KMS-11 (cell line): ENCODE measurements around the gene PMFBP1.

Source experiments
- H2AFZ ChIP-seq: fragments of 200-600 bp; sonication (generic); 2 replicates; pipeline ENCODE4 v1.6.1; 2016; ENCODE audit warnings: antibody characterized with exemption, mixed run types, low read depth
- H3K27ac ChIP-seq: fragments of 200-600 bp; sonication (generic); 2 replicates; pipeline ENCODE4 v1.6.1; 2016; ENCODE audit warnings: mild to moderate bottlenecking, mixed run types
- H3K27me3 ChIP-seq: fragments of 200-600 bp; sonication (generic); 2 replicates; pipeline ENCODE4 v1.6.1; 2017; ENCODE audit warnings: mild to moderate bottlenecking, low read depth, mixed run types, moderate library complexity; ENCODE audit not compliant: insufficient read depth
- H3K36me3 ChIP-seq: fragments of 200-600 bp; sonication (generic); 2 replicates; pipeline ENCODE4 v1.6.1; 2017; ENCODE audit warnings: mild to moderate bottlenecking, mixed run types; ENCODE audit not compliant: insufficient read depth
- H3K4me1 ChIP-seq: fragments of 200-600 bp; sonication (generic); 2 replicates; pipeline ENCODE4 v1.6.1; 2016; ENCODE audit warnings: mild to moderate bottlenecking, low read depth, mixed run types; ENCODE audit not compliant: poor library complexity, severe bottlenecking
- H3K4me2 ChIP-seq: fragments of 200-600 bp; sonication (generic); 2 replicates; pipeline ENCODE4 v1.7.0; 2016; ENCODE audit warnings: mild to moderate bottlenecking, mixed run types
- H3K4me3 ChIP-seq: fragments of 200-600 bp; sonication (generic); IDR thresholded peaks from 2 replicates; pipeline ENCODE4 v1.6.1; 2017; ENCODE audit warnings: low read depth, low read length, mixed read lengths; ENCODE audit not compliant: insufficient read depth
- H3K79me2 ChIP-seq: fragments of 200-600 bp; sonication (generic); 2 replicates; pipeline ENCODE4 v1.6.1; 2016; ENCODE audit warnings: low read depth, mixed run types; ENCODE audit not compliant: insufficient read depth
- H3K9ac ChIP-seq: fragments of 200-600 bp; sonication (generic); 2 replicates; pipeline ENCODE4 v1.6.1; 2016; ENCODE audit warnings: mild to moderate bottlenecking, mixed run types
- H4K20me1 ChIP-seq: fragments of 200-600 bp; sonication (generic); 2 replicates; pipeline ENCODE4 v1.6.1; 2016; ENCODE audit warnings: mild to moderate bottlenecking, mixed run types; ENCODE audit not compliant: insufficient read depth
- TF ChIP-seq, protein P1 (sequence below): fragments of 200-600 bp; sonication (generic); conservative IDR thresholded peaks from 2 replicates; pipeline ENCODE4 v1.6.1; 2017; ENCODE audit warnings: low read depth, mild to moderate bottlenecking, antibody characterized with exemption, low read length, moderate library complexity, mixed read lengths

Gene PMFBP1

GRCh38 chr16:72105978-72106377 lies 66.0 kb downstream of the PMFBP1 start:
- TF ChIP-seq, protein P1, sequence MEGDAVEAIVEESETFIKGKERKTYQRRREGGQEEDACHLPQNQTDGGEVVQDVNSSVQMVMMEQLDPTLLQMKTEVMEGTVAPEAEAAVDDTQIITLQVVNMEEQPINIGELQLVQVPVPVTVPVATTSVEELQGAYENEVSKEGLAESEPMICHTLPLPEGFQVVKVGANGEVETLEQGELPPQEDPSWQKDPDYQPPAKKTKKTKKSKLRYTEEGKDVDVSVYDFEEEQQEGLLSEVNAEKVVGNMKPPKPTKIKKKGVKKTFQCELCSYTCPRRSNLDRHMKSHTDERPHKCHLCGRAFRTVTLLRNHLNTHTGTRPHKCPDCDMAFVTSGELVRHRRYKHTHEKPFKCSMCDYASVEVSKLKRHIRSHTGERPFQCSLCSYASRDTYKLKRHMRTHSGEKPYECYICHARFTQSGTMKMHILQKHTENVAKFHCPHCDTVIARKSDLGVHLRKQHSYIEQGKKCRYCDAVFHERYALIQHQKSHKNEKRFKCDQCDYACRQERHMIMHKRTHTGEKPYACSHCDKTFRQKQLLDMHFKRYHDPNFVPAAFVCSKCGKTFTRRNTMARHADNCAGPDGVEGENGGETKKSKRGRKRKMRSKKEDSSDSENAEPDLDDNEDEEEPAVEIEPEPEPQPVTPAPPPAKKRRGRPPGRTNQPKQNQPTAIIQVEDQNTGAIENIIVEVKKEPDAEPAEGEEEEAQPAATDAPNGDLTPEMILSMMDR: no peak
- no peaks in the 10 kb centered on the region for H3K4me1 ChIP-seq
- no peaks in the 10 kb centered on the region for H4K20me1 ChIP-seq
- no peaks in the 10 kb centered on the region for H3K79me2 ChIP-seq
- peaks cover 19% of the 10 kb centered on the region; the same call in 1 of the 2 replicates for H3K36me3 ChIP-seq
- H2AFZ ChIP-seq: no peak overlapping the region
- H3K9ac ChIP-seq: no peak overlapping the region
- no peak overlapping the region for H3K4me3 ChIP-seq
- H3K27me3 ChIP-seq: no peaks in the 10 kb centered on the region
- no peak overlapping the region for H3K4me2 ChIP-seq
- no peak overlapping the region for H3K27ac ChIP-seq

DNA sequence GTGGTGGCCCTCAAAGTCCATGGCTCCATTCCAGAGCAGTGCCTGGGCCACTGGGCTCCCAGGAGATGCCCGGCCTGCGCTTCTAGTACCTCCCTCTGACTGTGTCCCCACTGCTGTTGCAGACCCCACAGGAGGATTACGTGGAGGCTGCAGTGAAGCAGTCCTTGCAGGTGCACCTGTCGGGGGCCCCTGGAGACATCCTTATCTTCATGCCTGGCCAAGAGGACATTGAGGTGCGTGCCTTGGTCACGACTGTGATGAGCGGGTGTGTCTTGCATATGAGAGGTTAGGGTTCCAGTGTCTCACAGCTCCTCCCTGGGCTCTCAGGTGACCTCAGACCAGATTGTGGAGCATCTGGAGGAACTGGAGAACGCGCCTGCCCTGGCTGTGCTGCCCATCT lies 67.0 kb downstream of the PMFBP1 start:
- TF ChIP-seq, protein P1: no peak
- Histone ChIP-seq H2AFZ (no peak overlapping the region), H3K27ac (no peak overlapping the region), H3K79me2 (no peaks in the 10 kb centered on the region), H3K4me3 (no peak overlapping the region), H3K36me3 (peaks cover 20% of the 10 kb centered on the region; the same call in 1 of the 2 replicates), H3K9ac (no peak overlapping the region), H3K4me2 (no peak overlapping the region), H4K20me1 (no peaks in the 10 kb centered on the region), H3K4me1 (no peaks in the 10 kb centered on the region), H3K27me3 (no peaks in the 10 kb centered on the region)

GRCh38 chr16:72101195-72101594 lies 70.8 kb downstream of the PMFBP1 start:
- Histone ChIP-seq H3K27me3 (no peaks in the 10 kb centered on the region), H3K36me3 (peaks cover 16% of the 10 kb centered on the region; the same call in 1 of the 2 replicates), H3K9ac (no peak overlapping the region), H3K79me2 (peaks cover 3% of the 10 kb centered on the region; the same call in 1 of the 2 replicates), H3K4me2 (no peak overlapping the region), H4K20me1 (no peaks in the 10 kb centered on the region), H3K4me3 (no peak overlapping the region), H3K27ac (no peak overlapping the region), H2AFZ (no peak overlapping the region), H3K4me1 (no peaks in the 10 kb centered on the region)
- TF ChIP-seq, protein P1: no peak

- Histone ChIP-seq H3K9ac (no peak overlapping the region), H4K20me1 (no peaks in the 10 kb centered on the region), H3K36me3 (peaks cover 15% of the 10 kb centered on the region; the same call in 1 of the 2 replicates), H3K4me3 (no peak overlapping the region), H3K4me2 (no peak overlapping the region), H3K27me3 (no peaks in the 10 kb centered on the region), H2AFZ (no peak overlapping the region), H3K79me2 (peaks cover 21% of the 10 kb centered on the region), H3K27ac (no peak overlapping the region), H3K4me1 (peaks cover 13% of the 10 kb centered on the region)
- TF ChIP-seq, protein P1: peak; percentile 72
Observed at GRCh38 chr16:72099377-72099818, 72.6 kb downstream of the PMFBP1 start.
